Lower leg skin (tissue), 4 donors: ENCODE measurements around the gene ESPN. TPM values are rescaled to one million over a fixed set of nuclear protein-coding genes. Genes with fewer than 3 reads are reported as not detected.

Source experiments
- DNase-seq, 2 donors: peaks; one replicate each; pipeline ENCODE4 v3.0.0-alpha.2; 2019; ENCODE audit warnings: low spot score in 2 of 2
- H3K4me3 ChIP-seq: fragments of 200-600 bp; sonication (generic); 2 replicates; pipeline ENCODE4 v1.5.1; 2017; ENCODE audit warnings: mild to moderate bottlenecking, low read depth; ENCODE audit not compliant: poor library complexity, severe bottlenecking
- POLR2A ChIP-seq, 2 donors: fragments of 450-650 bp; IDR thresholded peaks; one replicate each; pipeline ENCODE4 v1.6.1; 2016 to 2017; ENCODE audit warnings: antibody characterized with exemption in 2 of 2, mild to moderate bottlenecking in 1 of 2, moderate library complexity in 1 of 2
- WGBS, 2 donors: methylation state at CpG; one replicate each; pipeline ENCODE4 v1.1.5; 2018; 5-methylcytosine and 5-hydroxymethylcytosine counted together
- intact Hi-C: fragments of 100-400 bp; cut with DNase I; formaldehyde crosslinking; loops from one replicate; pipeline ENCODE4 v1.15.0; 2023; ENCODE audit warnings: low total_unique reads
- total RNA-seq, 4 donors: library from RNA; depleted of rRNA; stranded (reverse); fragments of >200 nt; gene quantifications; one replicate each; pipeline ENCODE4 v1.1.0, GENCODE V29; 2016
- TF ChIP-seq, protein P1 (sequence below), 3 donors: fragments of 450-650 bp; IDR thresholded peaks; one replicate each; pipeline ENCODE4 v1.5.1; 2016; ENCODE audit warnings: antibody characterized with exemption in 3 of 3, mild to moderate bottlenecking in 3 of 3, moderate library complexity in 2 of 3

ESPN gene
- total RNA-seq, 4 donors from 2014 or later, result 27.5 to 64.3 (median 30.3) TPM

DNA sequence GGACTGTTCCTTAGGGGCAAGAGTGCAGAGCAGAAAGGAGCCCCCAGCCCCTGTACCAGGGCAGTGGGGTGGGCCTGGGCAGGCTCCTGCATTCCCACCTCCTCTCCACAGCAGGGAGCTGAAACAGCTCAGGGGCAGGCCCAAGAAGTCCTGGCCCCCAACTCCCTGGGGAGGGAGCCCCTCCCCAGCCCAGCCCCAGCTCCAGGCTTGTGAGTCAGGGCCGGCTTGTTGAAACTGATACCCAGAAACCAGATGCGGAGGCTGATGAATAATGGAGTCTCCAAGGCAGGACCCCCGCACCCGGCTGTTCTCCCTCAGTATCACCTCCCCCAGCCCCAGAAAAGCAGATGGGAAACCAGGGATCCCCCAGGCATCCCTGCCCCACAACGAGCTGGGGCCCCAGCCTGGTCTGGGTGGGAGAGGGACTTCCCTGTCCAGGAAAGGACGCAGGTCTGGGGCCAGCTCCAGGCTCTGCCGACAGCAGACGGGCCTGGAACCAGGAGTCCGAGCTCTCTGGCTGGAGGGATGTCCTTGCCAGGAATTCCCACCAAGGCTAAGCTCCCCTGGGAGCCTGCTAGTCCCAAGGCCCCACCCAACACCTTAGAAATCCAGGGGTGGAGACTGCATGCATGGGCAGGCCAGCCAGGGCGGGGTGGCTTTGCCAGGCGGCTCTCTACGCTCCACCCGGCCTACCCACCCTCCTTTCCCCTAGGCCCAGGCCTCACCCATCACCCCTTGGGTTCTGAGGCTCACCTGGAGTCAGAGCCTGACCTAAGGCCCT, 64.2 kb downstream of the ESPN start:
- intact Hi-C loops, result no loop called here
- WGBS, 2 donors, result 53 to 60% methylated on average over 9 to 10 of the region's 13 CpGs
- no peak overlapping the region for H3K4me3 ChIP-seq
- DNase-seq, result peak in 1 of 2 donors; percentile 69
- TF ChIP-seq, protein P1, sequence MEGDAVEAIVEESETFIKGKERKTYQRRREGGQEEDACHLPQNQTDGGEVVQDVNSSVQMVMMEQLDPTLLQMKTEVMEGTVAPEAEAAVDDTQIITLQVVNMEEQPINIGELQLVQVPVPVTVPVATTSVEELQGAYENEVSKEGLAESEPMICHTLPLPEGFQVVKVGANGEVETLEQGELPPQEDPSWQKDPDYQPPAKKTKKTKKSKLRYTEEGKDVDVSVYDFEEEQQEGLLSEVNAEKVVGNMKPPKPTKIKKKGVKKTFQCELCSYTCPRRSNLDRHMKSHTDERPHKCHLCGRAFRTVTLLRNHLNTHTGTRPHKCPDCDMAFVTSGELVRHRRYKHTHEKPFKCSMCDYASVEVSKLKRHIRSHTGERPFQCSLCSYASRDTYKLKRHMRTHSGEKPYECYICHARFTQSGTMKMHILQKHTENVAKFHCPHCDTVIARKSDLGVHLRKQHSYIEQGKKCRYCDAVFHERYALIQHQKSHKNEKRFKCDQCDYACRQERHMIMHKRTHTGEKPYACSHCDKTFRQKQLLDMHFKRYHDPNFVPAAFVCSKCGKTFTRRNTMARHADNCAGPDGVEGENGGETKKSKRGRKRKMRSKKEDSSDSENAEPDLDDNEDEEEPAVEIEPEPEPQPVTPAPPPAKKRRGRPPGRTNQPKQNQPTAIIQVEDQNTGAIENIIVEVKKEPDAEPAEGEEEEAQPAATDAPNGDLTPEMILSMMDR (IDR thresholded peaks at IDR 0.05), result no peak
- TF ChIP-seq POLR2A (IDR thresholded peaks at IDR 0.05), result no peak

DNA sequence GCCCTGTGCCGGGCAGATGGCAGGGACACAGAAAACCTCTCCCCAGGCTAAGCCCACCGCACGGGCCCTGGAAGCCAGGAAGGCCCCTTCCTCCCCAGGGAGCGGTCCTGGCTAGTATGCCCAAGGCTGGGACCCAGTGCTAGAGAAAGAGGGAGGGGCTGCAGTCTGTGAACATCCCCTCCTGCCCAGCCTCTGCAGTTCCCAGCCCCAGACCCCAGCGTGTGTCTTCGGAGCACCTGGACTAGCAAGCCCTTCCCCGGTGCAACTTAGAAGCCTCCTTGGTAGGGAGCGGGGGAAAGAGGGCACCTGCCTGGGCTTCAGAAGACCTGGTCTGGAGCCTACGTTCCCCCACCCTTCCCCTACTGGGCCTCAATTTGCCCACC, 64.8 kb downstream of the ESPN start:
- no peak for TF ChIP-seq POLR2A (IDR thresholded peaks at IDR 0.05)
- TF ChIP-seq, protein P1 (IDR thresholded peaks at IDR 0.05), result no peak
- WGBS, 2 donors, result 47 to 56% methylated on average over 5 to 8 of the region's 9 CpGs
- no peak for DNase-seq
- H3K4me3 ChIP-seq, result peak overlapping the region; percentile 39
- intact Hi-C loops, result no loop called here

DNA sequence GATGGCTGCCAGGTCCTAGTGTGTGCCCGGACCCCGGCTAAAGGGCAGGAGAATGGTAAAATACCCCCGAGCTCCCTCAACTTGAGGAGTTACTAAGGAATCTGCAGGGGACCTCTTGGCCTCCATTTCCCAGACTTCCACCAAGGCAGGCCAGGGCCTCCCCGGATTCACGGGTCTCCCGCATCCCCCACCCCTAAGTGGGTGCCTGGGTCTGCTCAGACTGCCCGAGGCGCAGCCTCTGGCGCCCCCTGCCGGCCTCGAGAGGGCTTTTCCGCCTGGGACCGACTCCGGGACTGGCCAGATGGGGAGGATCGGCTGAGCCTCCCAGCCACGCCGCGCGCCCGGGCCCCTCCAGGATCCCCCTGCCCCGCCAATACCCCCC, 65.2 kb downstream of the ESPN start:
- H3K4me3 ChIP-seq, result peak overlapping the region; percentile 39
- WGBS, 2 donors, result 8% methylated on average over 20 to 21 of the region's 21 CpGs
- no peak for TF ChIP-seq POLR2A (IDR thresholded peaks at IDR 0.05)
- TF ChIP-seq, protein P1 (IDR thresholded peaks at IDR 0.05), result no peak
- DNase-seq, result peak; percentile 60 to 94
- intact Hi-C loops, result no loop called here

DNA sequence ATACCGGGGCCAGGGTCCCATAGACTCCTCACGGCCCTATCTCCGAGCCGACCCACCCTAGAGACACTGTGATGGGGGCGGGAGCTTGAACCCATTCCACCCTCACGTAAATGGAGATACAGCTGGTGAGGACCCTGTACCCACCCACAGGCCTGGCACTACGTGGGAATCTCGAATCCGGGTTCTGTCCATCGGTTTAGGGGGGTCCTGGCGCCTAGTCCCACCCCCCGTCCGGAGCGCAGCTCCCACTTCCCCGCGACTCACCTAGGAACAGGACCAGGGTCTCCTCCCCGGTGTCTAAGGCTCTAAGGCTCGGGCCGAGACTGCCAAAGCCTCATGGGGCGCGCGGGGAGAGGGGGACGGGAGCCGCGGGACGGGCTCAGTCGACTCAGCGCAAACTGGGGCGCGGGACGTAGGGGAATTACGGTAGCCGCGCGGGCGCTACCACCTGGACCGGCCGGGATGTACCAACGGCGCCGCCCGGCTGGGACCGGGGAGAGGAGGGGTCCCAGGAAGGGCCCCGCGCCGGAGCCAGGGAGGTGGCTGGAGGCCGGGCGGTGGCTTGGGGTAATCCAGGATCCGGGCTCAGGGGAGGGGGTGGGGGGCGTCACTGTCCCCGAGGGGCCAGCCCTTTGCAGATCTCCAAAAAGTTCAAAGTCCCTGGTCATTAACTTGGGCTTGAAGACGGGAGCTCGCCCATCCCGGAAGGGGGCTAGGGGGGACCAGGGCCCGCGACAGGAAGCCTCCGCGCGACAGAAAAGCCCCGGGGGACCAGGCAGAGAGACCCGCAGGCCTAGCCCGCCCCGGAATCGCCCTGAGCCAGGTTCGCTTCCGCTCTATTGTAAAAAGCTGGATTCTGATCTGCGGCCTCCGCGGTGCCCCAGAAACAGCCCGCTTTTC, 65.9 kb downstream of the ESPN start:
- 2 to 6% methylated on average over 49 to 62 of the region's 70 CpGs for WGBS, 2 donors
- TF ChIP-seq, protein P1 (IDR thresholded peaks at IDR 0.05), result no peak
- no peak for TF ChIP-seq POLR2A (IDR thresholded peaks at IDR 0.05)
- intact Hi-C loops, result no loop called here
- DNase-seq, result peak in 1 of 2 donors; percentile 92
- H3K4me3 ChIP-seq, result peak overlapping the region; percentile 39

DNA sequence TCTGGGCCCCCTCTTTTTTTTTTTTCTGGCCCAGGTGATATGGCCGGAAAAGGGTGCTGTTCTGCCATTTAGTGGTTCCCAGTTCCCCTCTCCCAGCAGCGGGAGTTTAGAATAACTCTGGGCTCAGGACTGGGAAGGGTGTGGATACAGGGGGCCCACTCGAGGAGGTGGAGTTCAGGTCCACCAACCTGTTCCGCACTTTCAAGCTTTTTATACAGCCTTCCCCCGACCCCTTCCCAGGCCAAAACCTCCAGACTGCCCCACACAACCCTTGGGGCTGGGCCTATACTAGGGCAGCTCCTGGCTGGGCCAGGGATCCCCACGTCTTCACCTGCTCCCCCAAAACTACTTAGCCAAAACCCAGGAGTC, 66.5 kb downstream of the ESPN start:
- WGBS, 2 donors, result 40 to 55% methylated on average over 6 of the region's 6 CpGs

More for the DNA sequence above, 66.5 kb downstream of the ESPN start:
- TF ChIP-seq POLR2A (IDR thresholded peaks at IDR 0.05), result no peak
- TF ChIP-seq, protein P1 (IDR thresholded peaks at IDR 0.05), result no peak
- H3K4me3 ChIP-seq, result peak overlapping the region; percentile 39
- intact Hi-C loops, result no loop called here
- DNase-seq, result no peak
